Endothelial cell of umbilical vein (primary cell): Measurements from ENCODE around the gene SGMS2. TPM values are rescaled to one million over a fixed set of nuclear protein-coding genes. Genes with fewer than 3 reads are reported as not detected.

Source experiments
- BruUV-seq: library from RNA; stranded (reverse); fragments of 400-500 nt; replicated peaks from 2 replicates; lab custom pipeline; 2021; lab: Mats Ljungman, UMichigan
- CTCF ChIA-PET: fragments of 300-600, 350-600 bp; sonication (Branson Sonifier 250); formaldehyde crosslinking; loops from one replicate; lab custom pipeline; 2021; ENCODE audit warnings: antibody characterized with exemption, inconsistent platforms; lab: Charles Lee
- POLR2A ChIA-PET: fragments of 300-600, 350-600 bp; sonication (Branson Sonifier 250); formaldehyde crosslinking; loops from one replicate; lab custom pipeline; 2021; ENCODE audit warnings: antibody characterized with exemption, inconsistent platforms; lab: Charles Lee
- DNase-seq: peaks from one replicate; pipeline ENCODE4 v3.0.0-alpha.2; 2011; ENCODE audit warnings: low read depth, low spot score
- FAIRE-seq: peaks from 2 replicates; lab custom pipeline; 2011; peaks lifted over from hg19 to GRCh38; lab: Jason Lieb, UNC
- H2AFZ ChIP-seq: 2 replicates; pipeline ENCODE4 v1.6.0; 2012; ENCODE audit warnings: low read depth, low read length, control low read depth, inconsistent platforms
- H3K27ac ChIP-seq: 2 replicates; pipeline ENCODE4 v1.5.1; 2011; ENCODE audit warnings: low read depth, mild to moderate bottlenecking, control low read depth, low read length, moderate library complexity; ENCODE audit not compliant: insufficient read depth
- H3K27me3 ChIP-seq, 2 experiments: 2 replicates each; pipeline versions ENCODE4 v1.6.0 to v1.6.1; 2011; ENCODE audit warnings: low read length in 2 of 2, mixed read lengths in 1 of 2; ENCODE audit not compliant: control insufficient read depth in 2 of 2, insufficient read depth in 2 of 2
- H3K36me3 ChIP-seq, 2 experiments: 2 replicates in 1 of 2; 3 replicates in 1 of 2; pipeline ENCODE4 v1.5.1; 2011; ENCODE audit warnings: low read length in 2 of 2, mild to moderate bottlenecking in 1 of 2, moderate library complexity in 1 of 2; ENCODE audit not compliant: control insufficient read depth in 2 of 2, insufficient read depth in 2 of 2; ENCODE audit errors: extremely low read depth in 1 of 2
- H3K4me1 ChIP-seq: 3 replicates; pipeline ENCODE4 v1.5.1; 2011; ENCODE audit warnings: mild to moderate bottlenecking, low read length; ENCODE audit not compliant: control insufficient read depth, insufficient read depth; ENCODE audit errors: extremely low read depth
- H3K4me2 ChIP-seq: 2 replicates; pipeline ENCODE4 v1.6.1; 2011; ENCODE audit warnings: low read length, control low read depth, mixed read lengths; ENCODE audit not compliant: insufficient read depth
- H3K4me3 ChIP-seq, 3 experiments: fragments of 200-600 bp in 1 of 3; sonication (generic), shearing (Covaris generic) in 1 of 3; replicated peaks in 1 of 3; 2 replicates each; pipeline ENCODE4 v1.5.1; 2011 to 2016; ENCODE audit warnings: control low read depth in 3 of 3, low read length in 3 of 3, mild to moderate bottlenecking in 2 of 3, inconsistent platforms in 1 of 3, low read depth in 1 of 3, moderate library complexity in 1 of 3; ENCODE audit not compliant: insufficient read depth in 1 of 3
- H3K79me2 ChIP-seq: 2 replicates; pipeline ENCODE4 v1.6.0; 2012; ENCODE audit warnings: low read length, inconsistent platforms; ENCODE audit not compliant: control insufficient read depth, insufficient read depth
- H3K9ac ChIP-seq: replicated peaks from 2 replicates; pipeline ENCODE3; 2011; ENCODE audit warnings: low read length, control low read depth; ENCODE audit not compliant: insufficient read depth; ENCODE audit errors: extremely low read depth
- H3K9me1 ChIP-seq: replicated peaks from 3 replicates; pipeline ENCODE4 v1.6.0; 2011; ENCODE audit warnings: mild to moderate bottlenecking, low read length; ENCODE audit not compliant: control insufficient read depth, insufficient read depth; ENCODE audit errors: extremely low read depth
- H3K9me3 ChIP-seq: replicated peaks from 2 replicates; pipeline ENCODE4 v1.5.1; 2012; ENCODE audit warnings: low read length, inconsistent platforms; ENCODE audit not compliant: control insufficient read depth, insufficient read depth
- H4K20me1 ChIP-seq: replicated peaks from 2 replicates; pipeline ENCODE3; 2011; ENCODE audit warnings: mild to moderate bottlenecking, low read length; ENCODE audit not compliant: control insufficient read depth, insufficient read depth; ENCODE audit errors: extremely low read depth
- EZH2 ChIP-seq: IDR thresholded peaks from 2 replicates; pipeline ENCODE4 v1.6.1; 2012; ENCODE audit warnings: borderline replicate concordance, low read depth, mild to moderate bottlenecking, moderate library complexity, low read length, inconsistent platforms; ENCODE audit not compliant: severe bottlenecking
- FOS ChIP-seq: IDR thresholded peaks from 2 replicates; pipeline ENCODE4 v1.6.1; 2011; ENCODE audit warnings: mild to moderate bottlenecking, low read length, moderate library complexity, borderline replicate concordance; ENCODE audit not compliant: insufficient read depth
- GATA2 ChIP-seq: IDR thresholded peaks from 2 replicates; pipeline ENCODE4 v1.7.0; 2011; ENCODE audit warnings: low read depth, mild to moderate bottlenecking, moderate library complexity, mixed read lengths, low read length; ENCODE audit not compliant: insufficient read length, insufficient read depth
- JUN ChIP-seq: IDR thresholded peaks from 2 replicates; pipeline ENCODE4 v1.6.1; 2011; ENCODE audit warnings: borderline replicate concordance, low read depth; ENCODE audit not compliant: insufficient read length, insufficient read depth
- MYC ChIP-seq: IDR thresholded peaks from one replicate; pipeline ENCODE4 v1.6.1; 2011; ENCODE audit warnings: mild to moderate bottlenecking, low read depth, low read length
- POLR2A ChIP-seq: IDR thresholded peaks from 2 replicates; pipeline ENCODE4 v1.6.1; 2012; ENCODE audit warnings: low read depth, mild to moderate bottlenecking, control low read depth, low read length
- POLR2AphosphoS5 ChIP-seq: IDR thresholded peaks from 2 replicates; pipeline ENCODE4 v1.6.1; 2012; ENCODE audit warnings: low read depth, mild to moderate bottlenecking, control low read depth, low read length, moderate library complexity; ENCODE audit not compliant: insufficient read depth
- dilution Hi-C: fragments of 300-500 bp; cut with MboI; formaldehyde crosslinking; loops from one replicate; pipeline ENCODE4 v1.15.0; 2019; ENCODE audit warnings: low sequenced_read_pairs; ENCODE audit not compliant: extremely low pct_ligation_motif_present
- intact Hi-C: fragments of 100-400 bp; cut with micrococcal nuclease; formaldehyde crosslinking; loops from one replicate; pipeline ENCODE4 v1.10.0; 2022
- polyA plus RNA-seq, 4 experiments: library from polyadenylated mRNA; depleted of rRNA in 3 of 4; stranded (reverse) in 3 of 4; unstranded in 1 of 4; fragments of >200 nt; gene quantifications; 2 replicates each; pipeline versions ENCODE4 v1.2.1 to v1.2.3, GENCODE V29; 2011 to 2012; ENCODE audit warnings: missing spikeins in 1 of 4
- total RNA-seq: library from RNA; stranded (reverse); gene quantifications from 2 replicates; pipeline ENCODE4 v1.2.3, GENCODE V29; 2021
- TF ChIP-seq, protein P1 (sequence below), 2 donors: IDR thresholded peaks; 1 replicate in 1 of 2; 2 replicates in 1 of 2; pipeline ENCODE4 v1.5.1; 2011; ENCODE audit warnings: low read length in 2 of 2, mild to moderate bottlenecking in 2 of 2, moderate library complexity in 2 of 2, control low read depth in 1 of 2, inconsistent platforms in 1 of 2, low read depth in 1 of 2; ENCODE audit not compliant: insufficient read depth in 1 of 2; ENCODE audit errors: extremely low read depth in 1 of 2
- TF ChIP-seq, protein P2 (sequence below): IDR thresholded peaks from 2 replicates; pipeline ENCODE4 v1.6.1; 2011; ENCODE audit not compliant: insufficient read depth, insufficient read length

Gene SGMS2
- total and polyA plus RNA-seq, 2 donors (not counting 3 experiments of a cell fraction or from before 2014, with no cell fraction given), result 33.0 to 33.2 TPM

DNA sequence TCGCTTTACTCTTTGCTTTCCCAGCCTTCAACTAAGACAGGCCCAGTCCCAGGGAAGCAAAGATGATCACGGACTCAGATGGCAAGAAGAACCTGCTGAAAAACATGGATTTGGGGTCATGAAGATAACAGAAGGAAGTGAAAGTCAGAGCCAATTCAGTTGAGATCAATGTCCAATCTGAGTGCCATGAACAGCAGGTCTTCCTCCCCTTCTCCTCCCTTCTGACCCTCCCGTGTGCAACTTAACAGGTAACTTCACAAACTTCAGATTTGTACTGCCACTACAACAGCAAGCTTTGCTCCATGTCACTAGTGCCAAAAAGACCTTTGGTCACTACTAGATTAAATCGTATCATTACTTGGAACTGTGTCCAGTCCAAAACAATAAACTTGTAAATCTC lies 15.5 kb upstream of the SGMS2 start:
- no peaks in the 10 kb centered on the region for H4K20me1 ChIP-seq
- no peak overlapping the region for H3K27ac ChIP-seq
- intact Hi-C loops, result no loop called here
- TF ChIP-seq, protein P1, sequence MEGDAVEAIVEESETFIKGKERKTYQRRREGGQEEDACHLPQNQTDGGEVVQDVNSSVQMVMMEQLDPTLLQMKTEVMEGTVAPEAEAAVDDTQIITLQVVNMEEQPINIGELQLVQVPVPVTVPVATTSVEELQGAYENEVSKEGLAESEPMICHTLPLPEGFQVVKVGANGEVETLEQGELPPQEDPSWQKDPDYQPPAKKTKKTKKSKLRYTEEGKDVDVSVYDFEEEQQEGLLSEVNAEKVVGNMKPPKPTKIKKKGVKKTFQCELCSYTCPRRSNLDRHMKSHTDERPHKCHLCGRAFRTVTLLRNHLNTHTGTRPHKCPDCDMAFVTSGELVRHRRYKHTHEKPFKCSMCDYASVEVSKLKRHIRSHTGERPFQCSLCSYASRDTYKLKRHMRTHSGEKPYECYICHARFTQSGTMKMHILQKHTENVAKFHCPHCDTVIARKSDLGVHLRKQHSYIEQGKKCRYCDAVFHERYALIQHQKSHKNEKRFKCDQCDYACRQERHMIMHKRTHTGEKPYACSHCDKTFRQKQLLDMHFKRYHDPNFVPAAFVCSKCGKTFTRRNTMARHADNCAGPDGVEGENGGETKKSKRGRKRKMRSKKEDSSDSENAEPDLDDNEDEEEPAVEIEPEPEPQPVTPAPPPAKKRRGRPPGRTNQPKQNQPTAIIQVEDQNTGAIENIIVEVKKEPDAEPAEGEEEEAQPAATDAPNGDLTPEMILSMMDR (IDR thresholded peaks at IDR 0.05; ENCODE audit: extremely low read depth in 1 of 2, insufficient read depth in 1 of 2, low read depth in 1 of 2, low read length in 2 of 2), result no peak
- DNase-seq, result no peak
- no peak for FAIRE-seq
- no peak overlapping the region for H2AFZ ChIP-seq
- H3K79me2 ChIP-seq, result no peaks in the 10 kb centered on the region
- H3K4me1 ChIP-seq, result no peaks in the 10 kb centered on the region
- no peak overlapping the region for H3K9ac ChIP-seq
- ChIA-PET CTCF (interaction anchor here (0.9 to 1.2 kb wide), 2 partner anchors 8 to 103 kb away, joined by 3 read pairs; no protein-coding TSS in a partner anchor), POLR2A (no interaction called here)
- H3K9me3 ChIP-seq, result no peaks in the 10 kb centered on the region
- no peak overlapping the region for H3K4me3 ChIP-seq
- BruUV-seq, result no TSS peak
- no peaks in the 10 kb centered on the region for H3K27me3 ChIP-seq
- dilution Hi-C loops, result no loop called here
- no peaks in the 10 kb centered on the region for H3K9me1 ChIP-seq
- no peaks in the 10 kb centered on the region for H3K36me3 ChIP-seq
- no peak overlapping the region for H3K4me2 ChIP-seq

- no peaks in the 10 kb centered on the region for H4K20me1 ChIP-seq
- no peaks in the 10 kb centered on the region for H3K27me3 ChIP-seq
- H3K4me1 ChIP-seq, result no peaks in the 10 kb centered on the region
- CTCF ChIA-PET, result no interaction called here
- no peak overlapping the region for H3K4me3 ChIP-seq
- no peaks in the 10 kb centered on the region for H3K36me3 ChIP-seq
- TF ChIP-seq POLR2A, result no peak
- TF ChIP-seq, protein P2, sequence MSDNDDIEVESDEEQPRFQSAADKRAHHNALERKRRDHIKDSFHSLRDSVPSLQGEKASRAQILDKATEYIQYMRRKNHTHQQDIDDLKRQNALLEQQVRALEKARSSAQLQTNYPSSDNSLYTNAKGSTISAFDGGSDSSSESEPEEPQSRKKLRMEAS, result no peak
- TF ChIP-seq EZH2, result no peak
- TF ChIP-seq POLR2AphosphoS5, result no peak
- TF ChIP-seq FOS, result no peak
- TF ChIP-seq MYC, result no peak
- no peak for TF ChIP-seq GATA2
- TF ChIP-seq JUN, result no peak
- TF ChIP-seq, protein P1 (IDR thresholded peaks at IDR 0.05; ENCODE audit: extremely low read depth in 1 of 2, insufficient read depth in 1 of 2, low read depth in 1 of 2, low read length in 2 of 2), result no peak
- H3K9me1 ChIP-seq, result no peaks in the 10 kb centered on the region
- H3K9ac ChIP-seq, result no peak overlapping the region
- H3K9me3 ChIP-seq, result no peaks in the 10 kb centered on the region
- POLR2A ChIA-PET, result no interaction called here
- H3K27ac ChIP-seq, result no peak overlapping the region
- no TSS peak for BruUV-seq
- FAIRE-seq (no peak), DNase-seq (no peak)
- no peak overlapping the region for H2AFZ ChIP-seq
- no peak overlapping the region for H3K4me2 ChIP-seq
- intact Hi-C loops, result no loop called here
- dilution Hi-C loops, result no loop called here
- H3K79me2 ChIP-seq, result no peaks in the 10 kb centered on the region
These were observed 10.0 kb upstream of the SGMS2 start for GRCh38 chr4:107814758-107815157.
